Activated naive CD8-positive, alpha-beta T cell treated with anti-CD3 and anti-CD28 coated beads, Interleukin-2, amount 10 ng/mL, durations not matched to agents 7 days and 5 days (primary cell): Measurements from ENCODE around the gene ZNF48. TPM values are rescaled to one million over a fixed set of nuclear protein-coding genes. Genes with fewer than 3 reads are reported as not detected.
A peak's percentile ranks its signal among the peaks of the same experiment; 100 is the strongest.

Experiments
- ATAC-seq: fragments of 150-1000 bp; cut with Tn5 transposase; one replicate; pipeline ENCODE4 v1.10.0; 2021; ENCODE audit warnings: low read depth, moderate library complexity
- POLR2A ChIA-PET: fragments of 350-600 bp; sonication (Branson Sonifier 250); formaldehyde crosslinking; loops from one replicate; lab custom pipeline; 2021; ENCODE audit warnings: antibody characterized with exemption; lab: Charles Lee
- DNase-seq: peaks from one replicate; pipeline ENCODE4 v3.0.0; 2021
- H3K27ac Mint-ChIP-seq: one replicate; pipeline ENCODE4 v1.8.0; 2022; ENCODE audit warnings: mild to moderate bottlenecking, mixed read lengths
- H3K27me3 Mint-ChIP-seq: one replicate; pipeline ENCODE4 v1.8.0; 2022; ENCODE audit warnings: mild to moderate bottlenecking, moderate library complexity, mixed read lengths
- H3K36me3 Mint-ChIP-seq: one replicate; pipeline ENCODE4 v1.8.0; 2021; ENCODE audit warnings: mild to moderate bottlenecking, mixed read lengths
- H3K4me1 Mint-ChIP-seq: one replicate; pipeline ENCODE4 v1.8.0; 2021; ENCODE audit warnings: mixed read lengths
- H3K4me3 Mint-ChIP-seq: one replicate; pipeline ENCODE4 v1.8.0; 2022; ENCODE audit warnings: mild to moderate bottlenecking, moderate library complexity, mixed read lengths
- H3K9me3 Mint-ChIP-seq: one replicate; pipeline ENCODE4 v1.8.0; 2021; ENCODE audit warnings: mixed read lengths
- total RNA-seq, 2 experiments: library from RNA; stranded (reverse); gene quantifications; one replicate each; pipeline ENCODE4 v1.2.3, GENCODE V29; 2021

Gene ZNF48
- total RNA-seq, 2 experiments from 2014 or later = 14.4 to 15.5 TPM

GRCh38 chr16:30355144-30355953, 39.9 kb upstream of the ZNF48 start, which contains the start of gene CD2BP2:
Gene CD2BP2, minus strand, starts transcription at chr16:30355308. Its CDS starts 627 bp downstream, at chr16:30354681.
- H3K27ac Mint-ChIP-seq = peak within 1 kb of the TSS; percentile 90
- H3K4me1 Mint-ChIP-seq = peaks cover 31% of the 10 kb centered on the region
- H3K4me3 Mint-ChIP-seq = peak within 1 kb of the TSS; percentile 94
- POLR2A ChIA-PET = interaction anchor here (1.1 to 2.7 kb wide), 10 partner anchors 9 to 263 kb away, joined by 4 to 13 read pairs (median 6); partner anchors contain the start of genes SEPTIN1, TBC1D10B and ZNF48
- no peaks in the 10 kb centered on the region for H3K27me3 Mint-ChIP-seq
- ATAC-seq (peak; percentile 81), DNase-seq (peak; percentile 88)
- H3K36me3 Mint-ChIP-seq = peaks cover 13% of the 10 kb centered on the region
- H3K9me3 Mint-ChIP-seq = no peaks in the 10 kb centered on the region

DNA sequence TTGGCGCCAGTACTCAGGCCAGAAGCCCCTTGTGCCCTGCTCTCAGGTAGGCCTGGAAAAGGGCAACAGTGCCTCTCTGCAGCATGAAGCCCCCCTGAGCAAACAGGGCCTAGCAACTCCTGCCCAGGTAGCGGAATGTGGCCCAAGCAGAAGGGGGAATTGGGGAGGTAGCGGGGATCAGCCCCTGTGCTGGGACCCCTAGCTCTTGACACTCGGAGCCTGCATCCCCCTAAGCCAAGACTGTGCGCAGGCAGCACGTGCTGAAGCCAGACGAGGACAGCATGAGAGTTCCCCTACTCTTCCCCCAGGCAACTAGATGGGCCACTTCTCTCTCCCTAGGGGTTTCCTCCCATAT, 39.3 kb upstream of the ZNF48 start:
- POLR2A ChIA-PET = interaction anchor here (1.1 to 2.0 kb wide), 7 partner anchors 9 to 263 kb away, joined by 4 to 9 read pairs (median 5); partner anchors contain the start of genes SEPTIN1 and TBC1D10B
- Mint-ChIP-seq H3K9me3 (no peaks in the 10 kb centered on the region), H3K4me1 (peaks cover 28% of the 10 kb centered on the region), H3K27ac (peak overlapping the region; percentile 87), H3K4me3 (peak overlapping the region; percentile 94), H3K27me3 (no peaks in the 10 kb centered on the region), H3K36me3 (peaks cover 16% of the 10 kb centered on the region)
- DNase-seq (no peak), ATAC-seq (no peak)

DNA sequence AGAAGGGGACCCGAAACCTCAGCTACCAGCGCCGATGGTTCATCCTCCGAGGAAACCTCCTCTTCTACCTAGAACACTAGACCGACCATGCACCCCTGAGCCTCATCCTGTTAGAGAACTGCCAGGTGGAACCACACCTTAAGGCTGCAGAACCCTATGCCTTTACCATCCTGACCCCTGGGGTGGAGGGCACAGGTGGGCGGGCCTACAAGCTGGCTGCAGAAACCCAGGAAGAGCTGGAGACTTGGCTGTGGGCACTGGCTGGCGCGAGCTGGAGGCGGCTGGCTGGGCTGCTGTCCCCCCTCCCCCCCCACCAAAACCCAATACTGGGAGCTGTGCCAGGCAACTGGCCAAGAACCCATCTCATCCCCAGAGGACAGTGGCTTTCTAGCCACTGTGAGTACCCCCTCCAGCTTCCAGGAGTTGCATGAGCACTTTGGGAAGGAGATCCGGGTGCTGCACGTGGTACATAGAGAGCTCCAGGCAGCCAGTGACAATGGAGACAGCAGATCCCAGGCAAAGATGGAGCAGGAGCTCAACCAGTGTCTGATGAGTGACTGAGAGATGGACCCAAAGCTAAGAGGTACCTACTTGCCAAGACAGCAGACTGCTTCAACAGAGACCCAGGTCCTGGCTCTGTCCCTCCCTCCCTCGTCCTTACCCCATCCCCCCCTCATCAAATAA, 38.7 kb upstream of the ZNF48 start:
- Mint-ChIP-seq H3K4me3 (peak overlapping the region; percentile 94), H3K4me1 (peaks cover 30% of the 10 kb centered on the region), H3K9me3 (no peaks in the 10 kb centered on the region), H3K27me3 (no peaks in the 10 kb centered on the region), H3K27ac (peak overlapping the region; percentile 87), H3K36me3 (peaks cover 17% of the 10 kb centered on the region)
- DNase-seq (no peak), ATAC-seq (no peak)
- POLR2A ChIA-PET = interaction anchor here (0.7 to 1.5 kb wide), 7 partner anchors 13 to 171 kb away, joined by 3 to 6 read pairs (median 5); partner anchors contain the start of genes SEPTIN1, TBC1D10B and ZNF771

DNA sequence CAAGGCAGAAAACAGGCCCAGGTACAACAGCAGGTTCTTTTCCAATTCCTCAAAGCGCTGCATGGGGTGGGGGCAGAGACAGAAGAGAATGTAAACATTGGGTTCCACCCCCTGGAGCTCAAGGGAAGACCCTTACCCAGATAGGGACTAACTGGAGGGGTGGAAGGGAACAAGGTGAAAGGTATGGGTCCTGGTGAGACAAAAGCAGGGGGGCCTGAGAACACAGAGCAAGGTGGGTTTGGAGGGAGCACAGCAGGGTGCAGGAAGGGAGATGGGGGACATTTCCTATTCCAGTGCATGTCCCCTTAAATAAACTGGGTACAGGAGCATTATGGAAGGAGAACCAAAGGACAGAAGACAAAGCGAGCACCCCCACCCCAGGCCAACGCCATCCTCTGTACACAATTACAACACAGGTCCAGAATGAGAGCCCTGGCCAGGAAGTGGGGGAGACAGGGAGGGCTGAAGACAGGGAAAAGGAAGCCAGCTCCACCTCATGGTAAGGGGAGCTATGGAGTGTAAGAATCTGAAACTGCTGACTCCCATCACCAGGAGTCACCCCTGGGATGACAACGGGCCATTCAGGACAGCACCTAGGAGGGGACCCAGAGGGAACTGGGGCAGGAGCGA, 38.0 kb upstream of the ZNF48 start:
- H3K27me3 Mint-ChIP-seq = no peaks in the 10 kb centered on the region
- ATAC-seq (no peak), DNase-seq (no peak)
- peak overlapping the region; percentile 22 for H3K27ac Mint-ChIP-seq
- peaks cover 18% of the 10 kb centered on the region for H3K36me3 Mint-ChIP-seq
- peaks cover 29% of the 10 kb centered on the region for H3K4me1 Mint-ChIP-seq
- POLR2A ChIA-PET = interaction anchor here (0.7 to 1.5 kb wide), 6 partner anchors 10 to 172 kb away, joined by 3 to 6 read pairs (median 4); partner anchors contain the start of genes TBC1D10B and ZNF771
- no peak overlapping the region for H3K4me3 Mint-ChIP-seq
- no peaks in the 10 kb centered on the region for H3K9me3 Mint-ChIP-seq

- Mint-ChIP-seq H3K27ac (no peak overlapping the region), H3K4me3 (no peak overlapping the region), H3K9me3 (no peaks in the 10 kb centered on the region), H3K4me1 (peaks cover 33% of the 10 kb centered on the region), H3K27me3 (no peaks in the 10 kb centered on the region), H3K36me3 (peaks cover 23% of the 10 kb centered on the region)
- POLR2A ChIA-PET = interaction anchor here (1.2 to 2.1 kb wide), 3 partner anchors 10 to 51 kb away, joined by 3 to 6 read pairs (median 3); partner anchors contain the start of gene TBC1D10B
- ATAC-seq (no peak), DNase-seq (no peak)
These were observed 37.3 kb upstream of the ZNF48 start for GRCh38 chr16:30357715-30358576.

DNA sequence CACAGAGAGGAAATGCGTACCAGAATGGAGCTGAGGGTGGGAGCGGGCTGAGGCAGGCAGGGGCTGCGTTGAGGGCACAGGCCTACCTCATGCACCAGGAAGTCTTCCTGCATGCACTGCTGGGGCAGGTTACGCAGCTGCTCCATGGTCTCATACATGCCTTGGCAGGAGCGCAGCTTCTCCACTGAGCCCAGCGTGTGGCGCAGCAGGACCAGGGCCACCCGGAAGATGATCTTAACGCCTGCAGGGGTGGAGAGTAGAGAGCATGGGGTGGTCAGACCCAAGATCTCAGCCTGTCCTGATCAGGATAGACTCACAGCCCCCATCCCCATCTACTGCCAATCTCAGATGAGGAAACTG, 36.7 kb upstream of the ZNF48 start:
- peaks cover 27% of the 10 kb centered on the region for H3K36me3 Mint-ChIP-seq

DNA sequence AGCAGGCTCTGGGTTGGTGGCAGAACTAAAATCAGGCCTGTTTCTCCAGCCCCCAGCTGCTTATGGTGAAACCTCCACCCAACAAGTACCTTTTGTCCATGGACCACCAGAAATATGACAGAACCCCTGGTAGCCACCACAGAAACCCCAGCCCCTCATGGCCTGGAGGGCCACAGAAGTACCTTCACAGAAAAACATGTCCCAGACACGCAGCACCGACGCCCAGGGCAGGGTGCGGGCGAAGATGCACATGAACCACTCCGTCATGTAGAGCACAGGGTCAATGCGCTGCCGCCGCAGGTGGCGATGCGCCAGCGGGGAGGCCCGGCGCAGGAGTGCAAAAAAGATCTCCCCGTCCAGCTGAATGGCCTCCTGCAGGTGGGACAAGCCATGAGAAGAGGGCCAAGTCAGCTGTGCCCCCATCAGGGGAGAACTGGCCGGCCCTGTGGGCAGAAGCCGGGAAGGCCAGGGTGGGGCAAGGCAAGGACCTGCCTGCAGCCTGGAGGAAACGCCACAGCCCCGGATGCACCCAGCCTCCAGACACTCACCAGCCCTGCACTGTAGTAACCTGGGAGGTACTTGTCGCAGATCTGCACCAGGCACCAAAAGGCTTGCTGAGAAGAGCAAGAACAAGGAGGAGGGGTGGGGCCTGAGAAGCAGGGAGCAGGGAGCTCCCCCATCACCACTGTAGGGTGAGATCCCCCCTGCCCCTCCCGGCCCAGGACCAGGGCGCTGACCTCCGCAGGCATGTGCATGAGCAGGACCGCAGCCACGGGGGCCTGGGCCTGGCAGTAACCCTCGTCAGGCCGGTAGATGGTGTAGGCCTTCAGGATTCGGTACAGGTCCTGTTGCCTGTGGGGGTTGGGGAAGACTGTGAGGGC, 36.0 kb upstream of the ZNF48 start:
- Mint-ChIP-seq H3K4me1 (peaks cover 30% of the 10 kb centered on the region), H3K9me3 (no peaks in the 10 kb centered on the region), H3K27me3 (no peaks in the 10 kb centered on the region), H3K4me3 (no peak overlapping the region), H3K27ac (no peak overlapping the region), H3K36me3 (peaks cover 25% of the 10 kb centered on the region)
- ATAC-seq = no peak
- DNase-seq = no peak
- POLR2A ChIA-PET = interaction anchor here (0.5 to 2.1 kb wide), 4 partner anchors 11 to 299 kb away, joined by 3 to 6 read pairs (median 3); partner anchors contain the start of genes FBRS and TBC1D10B

More for the DNA sequence above, 36.7 kb upstream of the ZNF48 start:
- H3K27me3 Mint-ChIP-seq = no peaks in the 10 kb centered on the region
- H3K4me3 Mint-ChIP-seq = no peak overlapping the region
- DNase-seq = no peak
- no peaks in the 10 kb centered on the region for H3K9me3 Mint-ChIP-seq
- peaks cover 33% of the 10 kb centered on the region for H3K4me1 Mint-ChIP-seq
- POLR2A ChIA-PET = interaction anchor here (1.2 to 2.1 kb wide), 3 partner anchors 9 to 51 kb away, joined by 3 to 6 read pairs (median 3); partner anchors contain the start of gene TBC1D10B
- ATAC-seq = no peak
- H3K27ac Mint-ChIP-seq = no peak overlapping the region

GRCh38 chr16:30359871-30360170, 35.4 kb upstream of the ZNF48 start:
- ATAC-seq (no peak), DNase-seq (no peak)
- Mint-ChIP-seq H3K4me1 (peaks cover 27% of the 10 kb centered on the region), H3K4me3 (no peak overlapping the region), H3K9me3 (no peaks in the 10 kb centered on the region), H3K27ac (no peak overlapping the region), H3K36me3 (peaks cover 23% of the 10 kb centered on the region), H3K27me3 (no peaks in the 10 kb centered on the region)
- POLR2A ChIA-PET = interaction anchor here (0.6 to 2.1 kb wide), 4 partner anchors 11 to 298 kb away, joined by 3 to 6 read pairs (median 3); partner anchors contain the start of genes FBRS and TBC1D10B

- Mint-ChIP-seq H3K27ac (no peak overlapping the region), H3K4me1 (peaks cover 26% of the 10 kb centered on the region), H3K4me3 (no peak overlapping the region), H3K36me3 (peaks cover 25% of the 10 kb centered on the region), H3K27me3 (no peaks in the 10 kb centered on the region), H3K9me3 (no peaks in the 10 kb centered on the region)
- no peak for ATAC-seq
- DNase-seq = no peak
- POLR2A ChIA-PET = interaction anchor here (2.0 kb wide), 1 partner anchor 10 kb away, joined by 7 read pairs; the partner anchor contains the start of gene TBC1D10B
These were observed 34.0 kb upstream of the ZNF48 start for GRCh38 chr16:30361180-30361579.

- peaks cover 41% of the 10 kb centered on the region for H3K36me3 Mint-ChIP-seq
- no peak for DNase-seq
- H3K27me3 Mint-ChIP-seq = no peaks in the 10 kb centered on the region
- ATAC-seq = no peak
- POLR2A ChIA-PET = interaction anchor here (2.0 kb wide), 1 partner anchor 10 kb away, joined by 5 read pairs; the partner anchor contains the start of gene CD2BP2
- peak overlapping the region; percentile 19 for H3K27ac Mint-ChIP-seq
- peaks cover 45% of the 10 kb centered on the region for H3K4me1 Mint-ChIP-seq
- no peaks in the 10 kb centered on the region for H3K9me3 Mint-ChIP-seq
- no peak overlapping the region for H3K4me3 Mint-ChIP-seq
These were observed 30.0 kb upstream of the ZNF48 start for GRCh38 chr16:30365200-30365599.

GRCh38 chr16:30366511-30366910, 28.7 kb upstream of the ZNF48 start:
- ATAC-seq = no peak
- H3K27ac Mint-ChIP-seq = no peak overlapping the region
- no peaks in the 10 kb centered on the region for H3K27me3 Mint-ChIP-seq
- H3K9me3 Mint-ChIP-seq = no peaks in the 10 kb centered on the region
- peaks cover 32% of the 10 kb centered on the region for H3K36me3 Mint-ChIP-seq
- peaks cover 45% of the 10 kb centered on the region for H3K4me1 Mint-ChIP-seq
- POLR2A ChIA-PET = interaction anchor here (1.1 to 1.5 kb wide), 2 partner anchors 16 to 41 kb away, joined by 3 read pairs; partner anchors contain the start of genes SEPTIN1 and ZNF771
- DNase-seq = no peak
- peak overlapping the region; percentile 93 for H3K4me3 Mint-ChIP-seq
